T follicular helper cell (primary cell): ENCODE data around the gene ZNF146.
"Not testable (repeated sequence)": the region's sequence is repeated elsewhere in the genome, so short reads cannot be mapped to it uniquely, and the experiment has no call there.

Source experiments
- DNase-seq: peaks from one replicate; pipeline ENCODE4 v3.0.0-alpha.2; 2020; ENCODE audit warnings: low read depth

The ZNF146 gene

GRCh38 chr19:36236304-36236945 lies 21.5 kb downstream of the ZNF146 start:
- no peak for DNase-seq

- no peak for DNase-seq
These were observed 22.0 kb downstream of the ZNF146 start for GRCh38 chr19:36236946-36237310.

GRCh38 chr19:36244066-36244465 lies 29.2 kb downstream of the ZNF146 start:
- DNase-seq = no peak

GRCh38 chr19:36245210-36246005 lies 30.5 kb downstream of the ZNF146 start:
- DNase-seq = no peak

- no peak for DNase-seq
These were observed 31.1 kb downstream of the ZNF146 start for GRCh38 chr19:36246006-36246481.

- no peak for DNase-seq
These were observed 37.1 kb downstream of the ZNF146 start for GRCh38 chr19:36252047-36252446.

GRCh38 chr19:36254848-36255247 lies 39.9 kb downstream of the ZNF146 start:
- no peak for DNase-seq

GRCh38 chr19:36255316-36255715 lies 40.4 kb downstream of the ZNF146 start:
- DNase-seq = no peak

GRCh38 chr19:36256064-36256463 lies 41.2 kb downstream of the ZNF146 start:
- DNase-seq = no peak

GRCh38 chr19:36256853-36257519 lies 42.1 kb downstream of the ZNF146 start:
- no peak for DNase-seq

GRCh38 chr19:36257520-36257876 lies 42.6 kb downstream of the ZNF146 start:
- DNase-seq = no peak

- no peak for DNase-seq
These were observed 43.3 kb downstream of the ZNF146 start for GRCh38 chr19:36258028-36258875.

- DNase-seq = no peak
These were observed 44.3 kb downstream of the ZNF146 start for GRCh38 chr19:36259211-36259610.

- no peak for DNase-seq
These were observed 50.2 kb downstream of the ZNF146 start for GRCh38 chr19:36265064-36265463.

GRCh38 chr19:36265856-36266374 lies 51.0 kb downstream of the ZNF146 start:
- DNase-seq = no peak

- DNase-seq = no peak
These were observed 51.6 kb downstream of the ZNF146 start for GRCh38 chr19:36266375-36266961.

- no peak for DNase-seq
These were observed 52.3 kb downstream of the ZNF146 start for GRCh38 chr19:36267061-36267845.

- not testable (repeated sequence) for DNase-seq
These were observed 53.2 kb downstream of the ZNF146 start for GRCh38 chr19:36268081-36268480.

GRCh38 chr19:36268591-36268990 lies 53.7 kb downstream of the ZNF146 start:
- DNase-seq = not testable (repeated sequence)

GRCh38 chr19:36269295-36269694 lies 54.4 kb downstream of the ZNF146 start:
- DNase-seq = not testable (repeated sequence)
